Transverse colon (tissue), 4 donors: Measurements from ENCODE around the gene HRAS. TPM values are rescaled to one million over a fixed set of nuclear protein-coding genes. Genes with fewer than 3 reads are reported as not detected.

Experiments used
- DNase-seq: peaks from one replicate; pipeline ENCODE4 v3.0.0-alpha.2; 2019
- H3K27ac ChIP-seq, 4 donors: fragments of 200-600 bp; sonication (generic); 2 replicates each; pipeline ENCODE4 v1.5.1; 2016 to 2018; ENCODE audit warnings: inconsistent platforms in 4 of 4
- H3K27me3 ChIP-seq: fragments of 200-600 bp; sonication (generic); 2 replicates; pipeline ENCODE4 v1.5.1; 2017; ENCODE audit warnings: inconsistent platforms
- H3K36me3 ChIP-seq, 4 donors: fragments of 200-600 bp; sonication (generic); 2 replicates each; pipeline ENCODE4 v1.5.1; 2017 to 2019; ENCODE audit warnings: inconsistent platforms in 4 of 4
- H3K4me1 ChIP-seq, 4 donors: fragments of 200-600 bp; sonication (generic); 2 replicates each; pipeline ENCODE4 v1.5.1; 2017 to 2020; ENCODE audit warnings: inconsistent platforms in 4 of 4
- H3K4me3 ChIP-seq, 4 donors: fragments of 200-600 bp; sonication (generic); 1 replicate in 1 of 4; 2 replicates in 3 of 4; pipeline versions ENCODE4 v1.5.1 to v1.6.1; 2017 to 2019; ENCODE audit warnings: inconsistent platforms in 4 of 4
- H3K9me3 ChIP-seq, 2 donors: fragments of 200-600 bp; sonication (generic); 2 replicates each; pipeline ENCODE4 v1.5.1; 2017 to 2019; ENCODE audit warnings: inconsistent platforms in 2 of 2
- CTCF ChIP-seq, 5 experiments: fragments of 200-600 bp in 3 of 5; fragments of 450-650 bp in 2 of 5; sonication (generic) in 3 of 5; IDR thresholded peaks; 1 replicate in 2 of 5; 2 replicates in 3 of 5; pipeline ENCODE4 v1.5.1; 2016 to 2017; ENCODE audit warnings: antibody characterized with exemption in 5 of 5, inconsistent platforms in 3 of 5, mild to moderate bottlenecking in 2 of 5, moderate library complexity in 1 of 5
- EP300 ChIP-seq: sonication (generic); formaldehyde crosslinking; IDR thresholded peaks from one replicate; pipeline ENCODE4 v1.6.1; 2017; ENCODE audit warnings: antibody characterized with exemption, low read depth
- POLR2A ChIP-seq: fragments of 450-650 bp; IDR thresholded peaks from one replicate; pipeline ENCODE4 v1.6.1; 2016; ENCODE audit warnings: antibody characterized with exemption, mild to moderate bottlenecking, moderate library complexity
- POLR2AphosphoS5 ChIP-seq, 3 donors: sonication (generic); formaldehyde crosslinking; IDR thresholded peaks; one replicate each; pipeline ENCODE4 v1.6.1; 2016; ENCODE audit warnings: antibody characterized with exemption in 3 of 3
- WGBS, 2 donors: methylation state at CpG; one replicate each; pipeline ENCODE4 v1.1.5; 2018; ENCODE audit warnings: low coverage in 1 of 2; 5-methylcytosine and 5-hydroxymethylcytosine counted together
- in situ Hi-C, 4 donors: fragments of 200-750 bp; cut with MboI; loops; one replicate each; pipeline versions ENCODE4 v1.15.0 to v1.15.1; 2017; ENCODE audit warnings: low sequenced_read_pairs in 3 of 4, low pct_ligation_motif_present in 1 of 4, low pct_unique_long_range_greater_than_20kb in 1 of 4
- intact Hi-C: fragments of 100-400 bp; cut with DNase I; formaldehyde crosslinking; loops from one replicate; pipeline ENCODE4 v1.15.1; 2023; ENCODE audit warnings: low total_unique reads
- total RNA-seq, 4 donors: library from RNA; depleted of rRNA; stranded (reverse); fragments of >200 nt; gene quantifications; one replicate each; pipeline ENCODE4 v1.1.0, GENCODE V29; 2016

The HRAS gene
- total RNA-seq, 4 donors from 2014 or later: 31.0 to 57.1 (median 33.9) TPM

- TF ChIP-seq CTCF (IDR thresholded peaks at IDR 0.05): no peak
- TF ChIP-seq POLR2A: no peak
- TF ChIP-seq EP300: no peak
- TF ChIP-seq POLR2AphosphoS5 (IDR thresholded peaks at IDR 0.05): no peak
- Histone ChIP-seq H3K4me3 (no peak overlapping the region), H3K9me3 (no peaks in the 10 kb centered on the region), H3K36me3 (peaks cover 0 to 36% (median 19%) of the 10 kb centered on the region in 4 donors), H3K4me1 (peaks cover 24 to 42% (median 38%) of the 10 kb centered on the region in 4 donors), H3K27me3 (no peaks in the 10 kb centered on the region), H3K27ac (peak overlapping the region; percentile 94 to 100 (median 99))
- DNase-seq: no peak
- intact Hi-C loops (loop anchor here (10.0 kb wide), 2 partner anchors 48 to 98 kb away; partner anchors contain the start of gene PTDSS2), in situ Hi-C loops (no loop called here)
- 84% methylated on average over 10 of the region's 10 CpGs; no CpG with 5 or more reads in 1 of the 2 donors for WGBS, 2 donors
Measured at GRCh38 chr11:502288-503178, 32.8 kb downstream of the HRAS start.

GRCh38 chr11:501683-502287 is 33.6 kb downstream of the HRAS start:
- Histone ChIP-seq H3K27me3 (no peaks in the 10 kb centered on the region), H3K4me3 (no peak overlapping the region), H3K36me3 (peaks cover 0 to 36% (median 19%) of the 10 kb centered on the region in 4 donors), H3K9me3 (no peaks in the 10 kb centered on the region), H3K27ac (no peak overlapping the region), H3K4me1 (peaks cover 24 to 40% (median 36%) of the 10 kb centered on the region in 4 donors)
- WGBS, 2 donors: 85 to 100% methylated on average over 1 to 19 of the region's 19 CpGs
- DNase-seq: no peak
- in situ Hi-C loops (no loop called here), intact Hi-C loops (loop anchor here (10.0 kb wide), 2 partner anchors 47 to 97 kb away; partner anchors contain the start of gene PTDSS2)
- no peak for TF ChIP-seq POLR2A
- no peak for TF ChIP-seq CTCF (IDR thresholded peaks at IDR 0.05)
- no peak for TF ChIP-seq POLR2AphosphoS5 (IDR thresholded peaks at IDR 0.05)
- no peak for TF ChIP-seq EP300

- Histone ChIP-seq H3K27ac (no peak overlapping the region), H3K9me3 (no peaks in the 10 kb centered on the region), H3K4me1 (peaks cover 24 to 40% (median 35%) of the 10 kb centered on the region in 4 donors), H3K36me3 (peaks cover 0 to 40% (median 19%) of the 10 kb centered on the region in 4 donors), H3K4me3 (no peak overlapping the region), H3K27me3 (no peaks in the 10 kb centered on the region)
- whole genome bisulfite sequencing, 2 donors: 92 to 100% methylated on average over 7 to 24 of the region's 24 CpGs
- in situ Hi-C loops: no loop called here
- no peak for DNase-seq
- TF ChIP-seq CTCF (IDR thresholded peaks at IDR 0.05) (no peak), EP300 (no peak), POLR2AphosphoS5 (IDR thresholded peaks at IDR 0.05) (no peak), POLR2A (no peak)
- intact Hi-C loops: loop anchor here (10.0 kb wide), 2 partner anchors 46 to 96 kb away; partner anchors contain the start of gene PTDSS2
Measured at GRCh38 chr11:501001-501682, 34.2 kb downstream of the HRAS start.
